ENCODE measurements around the gene FBXO4.
"Not testable (repeated sequence)": the region's sequence is repeated elsewhere in the genome, so short reads cannot be mapped to it uniquely, and the experiment has no call there.

FBXO4 gene

DNA sequence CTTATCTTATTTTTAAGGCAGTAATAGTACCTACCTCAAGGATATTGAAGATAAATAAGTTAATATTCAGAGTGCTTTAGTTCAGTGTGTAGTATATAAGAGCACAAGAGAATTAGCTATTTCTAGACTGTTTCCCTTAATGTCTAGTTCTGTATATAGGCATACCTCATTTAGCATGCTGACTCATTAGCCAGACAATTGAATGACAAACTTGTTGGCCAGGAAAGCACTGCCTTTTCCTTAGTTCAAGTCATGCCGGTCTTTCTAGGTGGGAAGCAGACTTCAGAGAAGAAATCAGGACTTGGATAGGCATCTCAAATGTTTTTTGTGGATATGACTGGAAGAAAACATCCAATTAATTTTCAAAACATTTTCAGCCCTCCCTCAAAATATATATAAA, 3.2 kb upstream of the FBXO4 start:
- DNase-seq (ENCODE audit: low read depth): no peak

DNA sequence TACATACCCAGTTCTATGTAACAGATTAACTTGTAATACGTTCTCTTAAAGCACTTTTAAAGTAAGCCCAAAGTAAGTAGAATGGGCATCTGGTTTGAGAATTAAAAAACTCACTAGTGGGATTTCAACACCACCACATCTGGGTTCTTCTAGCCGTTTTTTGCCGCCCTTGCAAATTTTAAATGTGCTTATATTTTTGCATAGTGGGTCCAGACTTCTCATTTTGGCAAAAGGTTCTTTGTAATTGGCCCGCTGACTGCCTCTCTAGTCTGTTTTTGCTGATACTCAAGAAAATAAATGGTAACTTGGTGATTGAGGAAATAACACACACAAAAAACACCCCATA, 582 bp upstream of the FBXO4 start:
- no peak for DNase-seq (ENCODE audit: low read depth)

DNA sequence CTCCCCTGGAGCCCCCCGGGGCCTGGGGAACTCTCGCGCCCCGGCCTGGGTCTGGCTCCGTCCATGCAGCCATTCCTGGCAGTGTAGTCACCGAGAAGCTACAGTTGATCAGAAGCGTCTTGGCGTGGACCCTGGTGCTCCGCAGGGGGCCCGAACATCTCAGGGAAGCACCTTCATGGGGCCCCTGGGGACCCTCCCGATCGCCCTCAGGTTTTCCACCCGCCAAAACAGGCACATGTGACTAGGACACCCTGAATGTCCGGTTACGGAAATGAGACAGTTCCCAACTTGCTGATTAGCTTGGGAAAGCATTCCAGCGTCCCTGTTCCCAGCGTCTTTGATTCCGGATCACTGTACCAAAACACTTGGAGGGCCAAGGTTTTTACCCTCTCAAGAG, 472 bp downstream of the FBXO4 start:
- peak; percentile 30 for DNase-seq (ENCODE audit: low read depth)

DNA sequence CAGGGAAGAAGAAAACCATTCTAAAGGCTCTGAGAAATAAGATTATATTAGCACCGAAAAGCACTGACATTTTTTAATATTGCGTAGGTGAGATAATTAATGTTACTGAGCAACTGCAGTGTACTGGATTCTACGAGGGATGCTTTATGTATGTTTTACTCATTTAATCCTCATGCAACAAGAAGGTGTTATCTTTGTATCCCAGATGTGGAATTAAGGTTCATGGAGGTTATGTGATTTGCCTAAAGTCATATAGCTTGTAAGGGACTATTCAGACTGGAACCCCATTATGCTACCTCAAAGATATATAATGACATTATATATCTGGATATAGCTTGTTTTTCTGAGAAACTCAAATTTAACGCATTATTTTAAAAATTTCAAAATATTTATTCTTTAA, 2.5 kb downstream of the FBXO4 start:
- no peak for DNase-seq (ENCODE audit: low read depth)

DNA sequence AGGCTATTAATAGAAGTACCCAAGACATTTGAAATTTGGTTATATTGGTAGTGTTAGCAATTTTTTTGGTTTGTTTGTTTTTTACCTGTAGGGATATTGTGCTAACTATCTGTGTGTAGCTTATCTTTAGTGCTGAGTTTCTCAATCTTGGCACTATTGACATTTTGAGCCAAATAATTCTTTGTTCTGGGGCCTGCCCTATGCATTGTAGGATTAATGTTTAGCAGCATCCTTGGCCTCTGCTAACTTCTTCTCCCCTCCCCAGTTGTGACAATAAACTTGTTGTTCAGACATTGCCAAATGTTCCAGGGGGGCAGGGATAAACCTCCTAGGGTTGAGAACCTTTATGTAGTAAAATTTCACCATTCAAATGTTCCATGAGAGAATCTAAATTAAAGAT, 4.0 kb downstream of the FBXO4 start:
- DNase-seq (ENCODE audit: low read depth): no peak

DNA sequence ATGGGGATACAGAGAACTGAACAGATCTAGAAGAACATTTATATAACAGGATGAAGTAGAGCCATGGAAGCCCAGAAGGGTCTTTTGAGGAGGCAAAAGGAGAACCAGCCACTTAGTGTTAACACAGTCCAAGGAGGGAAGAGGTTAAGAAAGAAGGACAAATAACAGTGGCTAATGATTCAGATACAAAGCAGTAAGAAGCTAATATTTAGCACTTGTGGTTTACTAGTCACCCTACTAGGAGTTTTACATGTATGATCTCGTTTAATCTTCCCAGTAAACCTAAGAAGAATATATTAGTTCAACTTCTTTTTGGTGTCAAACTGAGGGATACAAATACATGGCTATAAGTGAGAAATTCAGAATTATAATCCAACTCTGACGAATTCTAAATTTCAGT, 7.7 kb downstream of the FBXO4 start:
- DNase-seq (ENCODE audit: low read depth): no peak

DNA sequence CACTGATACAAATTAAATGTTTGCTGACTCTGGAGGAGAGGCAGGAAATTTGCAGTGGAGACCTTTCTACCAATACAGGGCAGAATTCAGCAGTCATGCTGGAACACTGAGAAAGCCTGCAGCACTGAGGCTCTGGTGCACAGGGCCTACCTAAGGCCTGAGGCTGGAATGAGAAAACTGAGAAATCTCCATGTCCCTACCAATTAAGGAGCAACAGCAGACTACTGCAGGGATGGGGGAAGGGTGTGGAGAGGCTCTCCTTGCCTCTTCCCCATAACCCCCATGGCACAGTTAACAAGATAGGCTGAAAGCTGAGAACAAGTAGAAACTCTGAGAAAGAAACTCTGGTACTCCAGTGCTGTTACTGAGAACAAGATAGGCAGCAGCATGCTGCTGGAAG, 10.5 kb downstream of the FBXO4 start:
- DNase-seq (ENCODE audit: low read depth): no peak

DNA sequence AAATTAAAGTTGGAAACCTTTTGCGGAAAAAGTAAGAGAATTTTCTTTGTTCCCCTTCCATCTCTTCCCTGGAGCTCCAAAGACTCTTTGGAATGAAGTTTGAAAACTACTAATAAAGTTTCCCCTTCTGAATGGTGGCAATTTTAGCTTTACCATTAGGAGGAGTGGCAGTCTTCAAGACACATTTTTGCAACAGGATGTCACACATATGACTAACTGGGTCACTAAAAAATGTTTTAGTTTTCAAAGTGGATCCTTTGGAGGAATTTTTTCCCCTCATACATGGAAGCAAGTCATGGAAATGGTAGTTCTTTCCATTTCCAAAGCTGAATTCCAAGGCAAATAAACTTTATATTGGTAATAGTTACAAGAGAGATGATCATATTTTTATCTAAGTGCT, 15.6 kb downstream of the FBXO4 start:
- DNase-seq (ENCODE audit: low read depth): no peak

DNA sequence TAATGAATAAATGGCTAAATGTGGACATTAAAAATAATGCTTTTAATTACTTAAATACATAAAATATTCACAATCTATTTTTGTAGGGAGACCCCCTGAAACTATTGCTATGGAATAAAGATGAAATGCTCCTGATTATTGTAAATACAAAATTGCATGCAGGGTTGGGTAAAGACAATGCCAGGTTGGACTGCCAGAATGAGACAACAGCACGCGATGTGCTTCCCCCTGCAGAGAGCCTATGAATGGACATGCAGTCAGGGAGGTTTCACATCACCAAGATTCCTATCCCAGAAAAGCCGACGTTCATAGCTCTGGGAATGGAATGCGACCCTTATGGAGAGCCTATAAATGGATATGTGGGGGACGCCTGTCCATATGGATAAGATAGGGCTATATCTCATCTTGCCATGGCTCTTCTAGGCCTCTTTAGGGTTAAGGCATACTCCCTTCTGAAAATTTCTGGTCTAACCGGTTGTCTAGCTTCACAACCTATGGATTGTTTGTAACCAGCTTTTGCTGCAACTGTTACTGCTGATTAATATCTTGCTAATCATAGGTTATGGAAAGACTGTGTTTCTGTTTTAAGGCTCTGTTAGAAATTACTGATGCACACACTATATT, 20.4 kb downstream of the FBXO4 start:
- DNase-seq (ENCODE audit: low read depth): not testable (repeated sequence)

DNA sequence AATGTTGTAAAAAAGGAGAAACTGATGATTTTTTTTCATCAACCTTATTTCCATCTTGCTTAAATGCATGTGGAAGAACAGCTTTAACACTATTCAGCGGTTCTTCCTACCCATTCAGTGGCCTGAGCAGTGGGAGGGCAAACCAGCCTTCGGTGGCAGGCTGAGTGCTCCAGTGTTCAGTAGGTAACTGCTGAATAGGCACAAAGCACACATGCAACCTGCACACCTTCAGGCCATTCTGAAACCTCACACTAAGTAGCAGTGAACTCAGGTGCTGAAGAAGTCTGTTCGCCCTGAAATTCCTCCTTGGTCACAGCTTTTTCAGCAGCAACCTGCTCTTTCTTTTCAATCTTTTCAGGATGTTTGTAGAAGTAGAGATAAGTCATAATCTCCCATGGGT, 26.1 kb downstream of the FBXO4 start:
- no peak for DNase-seq (ENCODE audit: low read depth)

DNA sequence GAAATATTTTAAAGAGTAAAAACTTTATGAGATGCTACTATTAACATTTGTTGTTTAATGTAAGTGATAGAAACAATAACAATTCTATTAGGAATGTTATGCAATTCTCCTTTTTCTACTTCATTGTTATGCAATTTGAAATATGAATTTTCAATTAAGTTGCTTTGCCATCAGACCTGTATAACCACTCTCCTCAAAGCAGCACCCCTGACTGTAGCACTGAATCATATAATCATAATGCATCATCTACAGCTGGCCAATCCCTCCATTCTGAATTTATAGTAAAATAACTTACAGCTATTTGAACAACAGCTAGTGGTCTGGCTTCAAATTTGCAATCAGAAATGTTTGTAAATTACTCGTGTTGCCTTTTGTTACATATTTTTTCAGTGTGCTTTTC, 29.2 kb downstream of the FBXO4 start:
- DNase-seq (ENCODE audit: low read depth): no peak

DNA sequence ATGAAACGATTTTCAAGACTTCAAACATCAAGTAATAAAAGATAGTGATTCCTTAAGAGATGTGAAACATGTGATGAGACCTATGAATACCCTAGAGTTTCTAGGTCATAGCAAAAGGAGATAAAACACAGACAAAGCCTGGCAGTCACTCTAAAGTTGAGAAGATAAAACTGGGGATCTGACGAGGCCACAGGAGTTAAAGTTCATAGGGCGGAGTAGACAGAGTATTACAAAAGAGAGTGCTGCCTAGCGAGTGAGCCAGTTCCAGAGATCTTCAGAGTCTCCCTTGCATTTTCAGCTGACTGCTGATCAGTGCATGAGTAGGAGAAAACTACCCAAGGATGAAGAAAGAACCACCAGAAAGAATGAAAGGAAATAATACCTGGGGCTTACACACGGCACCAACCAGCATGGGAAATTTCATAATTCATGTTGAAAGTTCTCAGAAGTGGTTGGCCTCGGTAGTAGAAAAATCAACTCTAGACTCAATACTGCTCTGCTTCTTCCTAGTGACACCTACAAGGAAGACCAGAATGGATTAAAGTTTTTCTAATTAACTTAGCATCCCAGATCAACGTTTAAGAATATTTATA, 30.4 kb downstream of the FBXO4 start:
- DNase-seq (ENCODE audit: low read depth): no peak

DNA sequence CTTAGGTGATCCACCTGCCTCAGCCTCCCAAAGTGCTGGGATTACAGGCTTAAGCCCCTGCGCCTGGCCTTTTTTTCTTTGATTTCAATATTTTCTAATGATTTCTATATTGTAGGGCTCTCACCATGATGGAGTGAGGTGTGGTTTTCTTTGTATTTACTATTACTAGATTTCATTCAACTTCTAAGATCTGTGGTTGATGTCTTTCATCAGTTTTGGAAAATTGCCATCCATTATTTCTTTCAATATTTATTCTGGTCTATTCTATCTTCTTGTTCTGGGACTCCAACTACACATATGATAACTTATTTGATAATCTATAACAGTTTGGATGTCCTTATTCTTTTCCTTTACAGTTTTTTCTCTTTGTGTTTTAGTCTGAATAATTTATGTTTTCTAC, 31.9 kb downstream of the FBXO4 start:
- no peak for DNase-seq (ENCODE audit: low read depth)

DNA sequence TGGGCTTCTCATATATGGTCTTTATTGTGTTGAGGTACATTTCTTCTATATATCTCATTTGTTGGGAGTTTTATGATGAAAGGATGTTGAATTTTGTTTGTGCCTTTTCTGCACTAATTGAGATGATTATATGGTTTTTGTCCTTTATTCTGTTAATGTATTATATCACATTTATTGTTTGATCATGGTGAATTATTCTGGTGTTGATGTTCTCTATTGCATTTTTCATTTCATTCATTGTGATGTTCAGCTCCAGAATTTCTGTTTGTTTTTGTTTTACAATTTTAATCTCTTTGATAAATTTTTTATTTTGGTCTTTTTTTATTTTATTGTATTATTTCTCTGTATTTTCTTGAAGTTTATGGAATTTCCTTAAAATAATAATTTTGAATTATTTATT, 35.4 kb downstream of the FBXO4 start:
- DNase-seq (ENCODE audit: low read depth): no peak

DNA sequence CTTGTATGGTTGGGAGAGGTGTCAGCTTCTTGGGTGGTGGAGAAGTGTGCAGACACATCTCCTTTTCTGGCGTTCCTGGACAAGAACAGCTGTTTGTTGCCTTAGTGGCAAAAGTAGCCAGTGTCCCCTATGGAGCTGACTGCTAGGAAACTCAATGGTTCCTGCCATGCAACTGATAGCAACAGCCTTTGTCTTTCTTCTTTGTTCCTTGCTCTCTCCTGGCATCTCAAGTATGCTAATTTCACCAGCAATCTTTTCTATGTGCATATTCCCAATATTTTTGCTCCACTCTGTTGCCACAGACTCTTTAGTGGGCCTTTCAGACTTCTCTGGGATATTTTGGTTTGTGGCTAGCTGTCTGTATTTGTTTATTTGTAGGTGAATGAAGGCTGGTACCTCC, 36.7 kb downstream of the FBXO4 start:
- no peak for DNase-seq (ENCODE audit: low read depth)

DNA sequence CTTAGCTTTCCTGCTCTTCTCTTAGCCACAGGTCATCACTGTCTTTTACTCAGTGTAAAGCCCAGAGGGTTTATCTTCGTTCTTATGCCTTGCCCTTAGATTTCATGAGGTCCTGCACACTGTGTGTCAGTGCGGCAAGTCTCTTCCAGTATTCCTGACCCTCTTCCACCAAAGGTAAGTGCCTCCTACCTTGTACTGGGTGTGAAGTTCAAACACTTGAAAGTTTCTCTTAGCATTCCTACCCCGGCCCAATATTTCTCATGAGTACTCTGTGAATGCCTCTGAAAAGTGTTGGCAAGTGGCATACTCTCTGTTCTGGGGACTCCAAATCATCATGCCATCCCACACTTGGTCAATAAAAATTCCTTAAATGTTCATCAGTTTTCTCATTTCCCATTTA, 37.4 kb downstream of the FBXO4 start:
- no peak for DNase-seq (ENCODE audit: low read depth)

DNA sequence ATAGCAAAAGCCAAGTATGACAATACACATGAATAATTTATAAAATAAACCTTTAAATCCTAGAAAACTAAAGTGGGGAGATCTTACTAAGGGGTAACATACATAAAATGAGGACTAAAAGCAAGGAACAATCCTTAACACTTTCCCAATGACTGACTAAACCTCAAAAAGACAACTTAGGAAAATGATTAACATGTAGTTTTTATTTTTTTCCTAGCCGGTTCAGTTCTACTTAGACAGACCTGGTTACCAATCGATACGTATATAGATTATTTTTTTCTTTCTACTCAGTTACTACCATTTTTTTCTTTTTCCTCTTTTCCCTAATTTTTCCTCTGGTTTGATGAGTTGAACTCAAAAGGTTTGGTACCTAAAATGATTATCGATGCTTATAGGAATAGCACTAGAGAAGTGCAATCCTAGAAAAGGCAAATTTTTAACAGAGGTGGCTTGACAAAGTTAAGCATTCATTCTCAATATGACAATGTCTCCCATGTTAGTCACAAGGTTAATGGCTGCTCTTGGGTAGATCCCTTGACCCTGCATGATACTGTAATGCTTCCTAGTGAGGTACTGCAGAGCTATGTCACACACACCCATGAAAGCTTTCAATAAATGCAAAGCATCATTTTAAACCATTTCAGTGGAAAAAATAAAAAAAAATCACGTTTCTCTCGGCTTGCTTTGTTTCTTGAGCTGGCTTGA, 41.5 kb downstream of the FBXO4 start:
- no peak for DNase-seq (ENCODE audit: low read depth)

DNA sequence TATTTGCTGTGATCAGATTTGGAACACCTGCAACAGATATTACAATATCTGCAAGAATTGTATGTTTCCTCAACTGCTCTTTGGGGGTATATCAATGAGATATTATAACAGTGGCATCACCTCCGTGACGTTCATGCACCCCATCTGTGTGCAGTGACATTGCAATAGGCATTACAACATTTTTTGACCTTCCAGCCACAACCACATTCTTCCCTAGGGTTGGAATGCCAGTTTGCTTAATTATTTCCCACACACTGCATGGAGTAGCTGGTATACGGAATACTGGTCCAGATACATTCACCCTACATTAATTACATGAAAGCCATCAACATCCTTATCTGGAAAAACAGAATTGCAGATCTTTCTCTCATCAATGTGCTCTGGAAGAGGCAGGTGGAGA, 42.3 kb downstream of the FBXO4 start:
- no peak for DNase-seq (ENCODE audit: low read depth)

DNA sequence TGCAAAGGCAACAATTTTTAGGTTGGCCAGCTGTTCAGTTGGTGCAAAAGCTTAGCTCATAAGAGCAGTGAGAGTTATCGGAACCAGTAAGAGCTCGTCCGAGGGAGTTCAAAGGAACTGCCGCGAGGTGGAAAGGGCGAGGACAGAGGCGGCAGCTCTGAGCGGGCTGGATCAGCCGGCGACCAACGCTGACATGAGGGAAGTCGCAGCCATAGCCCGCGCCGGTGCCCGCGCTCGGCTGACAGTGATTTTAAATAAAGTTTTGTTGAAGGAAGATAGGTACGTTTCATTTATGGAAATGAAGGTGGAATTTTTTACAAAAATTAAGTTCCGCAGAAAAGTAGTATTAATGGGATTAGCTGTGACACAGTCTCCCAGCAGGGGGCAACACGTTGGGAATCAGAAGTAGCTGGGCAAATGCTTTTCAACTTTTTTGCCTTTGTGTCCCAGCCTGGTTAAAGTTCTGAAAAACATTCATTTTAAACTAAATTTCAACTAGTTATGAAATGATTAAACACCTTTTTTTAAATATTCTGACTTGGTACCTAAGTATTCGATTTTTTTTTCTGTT, 43.2 kb downstream of the FBXO4 start:
- DNase-seq (ENCODE audit: low read depth): no peak

DNA sequence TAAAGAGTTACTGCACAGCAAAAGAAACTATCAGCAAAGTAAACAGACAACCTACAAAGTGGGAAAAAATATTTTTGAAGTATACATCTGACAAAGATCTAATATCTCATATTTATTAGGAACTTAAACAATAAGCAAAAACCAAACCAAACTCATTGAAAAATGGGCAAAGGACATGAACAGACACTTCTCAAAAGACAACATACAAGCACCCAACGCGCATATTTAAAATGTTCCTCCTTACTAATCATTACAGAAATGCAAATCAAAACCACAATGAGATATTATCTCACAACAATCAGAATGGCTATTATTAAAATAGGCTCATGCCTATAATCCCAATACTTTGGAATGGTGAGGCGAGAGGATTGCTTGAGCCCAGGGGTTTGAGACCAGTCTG, 48.0 kb downstream of the FBXO4 start:
- no peak for DNase-seq (ENCODE audit: low read depth)

DNA sequence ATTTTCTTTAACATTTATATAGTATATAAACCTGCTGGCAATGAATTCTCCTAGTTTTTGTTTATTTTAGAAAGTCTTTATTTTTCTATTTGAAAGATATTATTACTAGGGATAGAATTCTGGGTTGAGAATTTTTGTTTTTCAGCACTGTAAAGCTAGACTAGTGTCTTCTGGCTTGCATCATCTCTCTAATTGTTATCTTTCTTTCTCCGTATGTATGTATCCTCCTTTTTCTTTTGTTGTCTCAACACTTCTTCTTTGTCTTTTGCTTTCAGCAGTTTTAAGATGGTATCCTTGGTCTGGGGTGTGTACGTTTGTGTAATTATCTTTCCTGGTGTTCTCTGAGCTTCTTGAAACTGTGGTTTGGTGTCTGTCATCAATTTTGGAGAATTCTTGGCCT, 48.8 kb downstream of the FBXO4 start:
- DNase-seq (ENCODE audit: low read depth): no peak

DNA sequence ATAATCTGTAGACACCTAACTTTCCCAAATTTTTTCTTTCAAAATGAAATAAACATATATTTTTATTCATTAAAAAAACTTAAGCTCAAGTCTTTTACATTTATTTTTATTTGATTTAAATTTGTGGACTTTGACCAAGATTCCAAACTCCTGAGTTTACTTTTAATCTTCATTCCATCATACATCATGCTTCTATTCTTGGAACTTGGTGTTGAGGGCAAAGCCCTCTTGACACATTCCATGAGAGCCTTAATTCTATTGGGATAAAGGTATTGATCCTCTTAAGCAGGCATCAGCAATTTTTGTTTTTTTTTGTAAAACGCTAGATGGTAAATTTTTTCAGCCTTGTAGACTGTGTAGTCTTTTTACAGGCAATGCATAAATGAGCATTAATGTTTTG, 53.6 kb downstream of the FBXO4 start:
- DNase-seq (ENCODE audit: low read depth): no peak

DNA sequence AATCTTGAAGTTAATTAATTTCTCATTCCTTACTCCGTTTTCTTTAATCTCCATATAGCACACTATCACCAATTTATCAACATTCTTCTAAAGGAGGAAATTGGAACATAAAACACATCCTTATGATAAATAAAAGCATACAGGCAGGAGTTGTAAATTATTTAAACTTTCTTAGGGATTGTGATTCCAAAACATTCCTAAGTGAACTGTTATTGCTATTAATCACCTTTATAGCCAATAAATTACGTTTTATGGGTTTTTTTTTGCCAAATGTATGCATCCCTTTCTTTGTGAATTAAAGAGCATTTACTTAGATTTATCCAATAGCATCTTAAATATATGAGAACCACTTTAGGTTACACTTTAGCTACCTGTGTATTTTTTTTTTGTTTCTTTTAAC, 55.3 kb downstream of the FBXO4 start:
- no peak for DNase-seq (ENCODE audit: low read depth)

DNA sequence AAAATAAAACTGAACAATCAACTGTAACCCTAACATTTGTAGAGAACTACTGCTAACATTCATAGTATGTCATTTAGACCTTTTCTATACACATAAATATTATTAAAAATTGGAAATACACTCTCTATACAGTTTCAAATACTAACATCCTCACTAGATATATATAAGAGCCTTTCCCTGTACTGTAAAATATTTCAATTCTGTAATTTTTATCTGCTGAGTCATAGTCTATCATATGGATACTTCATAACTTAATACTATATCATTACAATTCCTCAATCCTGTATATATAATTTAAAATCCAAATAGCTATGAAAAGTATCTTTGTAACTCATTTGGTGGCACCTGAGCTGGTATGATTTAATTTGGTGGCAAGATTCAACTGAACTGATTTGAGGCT, 55.8 kb downstream of the FBXO4 start:
- DNase-seq (ENCODE audit: low read depth): no peak
